Measurements from ENCODE around the gene DAB2.

DAB2 gene

DNA sequence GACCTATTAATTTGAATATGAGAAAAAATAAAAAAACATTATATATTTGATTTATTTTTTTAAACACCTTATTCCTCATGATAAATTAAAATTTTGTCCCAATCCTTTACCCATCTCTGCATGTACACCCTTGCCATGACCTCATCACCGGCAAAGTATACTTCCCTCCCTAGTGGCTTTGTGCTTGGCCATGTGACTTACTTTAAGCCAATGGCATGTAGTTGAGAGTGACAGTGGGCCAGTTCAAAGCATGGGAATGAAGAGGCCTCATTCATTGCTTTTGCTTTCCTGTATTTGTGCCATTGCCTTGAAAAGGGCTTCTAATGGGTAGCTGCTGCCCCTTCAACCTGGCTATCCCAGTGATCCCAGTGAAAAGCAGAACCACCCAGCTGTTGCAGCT is 91.7 kb downstream of the DAB2 start:
- DNase-seq, result no peak

- no peak for DNase-seq
Measured at GRCh38 chr5:39331861-39332381, 92.9 kb downstream of the DAB2 start.

DNA sequence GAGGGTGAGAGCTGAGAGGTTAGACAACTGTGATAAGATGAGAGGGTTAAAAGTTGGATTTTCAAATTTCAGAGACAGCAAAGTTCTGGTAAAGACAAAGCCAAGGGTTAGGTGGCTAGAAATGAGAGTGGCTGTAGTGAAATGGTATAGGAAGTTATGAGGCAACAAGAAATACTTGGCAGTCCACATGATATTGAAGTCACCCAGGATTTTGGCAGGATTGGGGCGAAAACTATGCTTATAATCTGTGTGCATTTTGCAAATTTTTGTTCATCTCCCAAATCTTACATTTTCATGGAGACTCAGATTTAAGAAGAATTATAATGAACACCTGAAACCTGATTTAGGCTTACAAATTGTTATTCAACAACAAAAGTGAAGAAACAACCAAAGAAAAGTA is 96.0 kb downstream of the DAB2 start:
- DNase-seq, result no peak

DNA sequence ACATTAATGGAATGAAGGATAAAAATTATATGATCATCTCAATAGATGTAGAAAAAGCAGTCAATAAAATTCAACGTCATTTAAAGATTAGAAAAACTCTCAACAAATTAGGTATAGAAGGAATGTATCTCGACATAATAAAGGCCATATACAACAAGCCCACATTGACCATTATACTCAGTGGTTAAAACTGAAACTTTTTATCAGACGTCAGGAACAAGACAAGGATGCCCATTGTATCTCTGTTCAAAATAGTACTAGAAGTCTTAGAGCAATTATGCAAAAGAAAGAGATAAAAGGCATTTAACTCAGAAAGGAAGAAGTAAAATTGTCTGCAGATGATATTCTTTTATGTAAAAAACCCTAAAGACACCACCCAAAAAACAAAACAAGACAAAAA is 101.2 kb downstream of the DAB2 start:
- DNase-seq, result no peak

Data from MV-4-11 (cell line).